SK-N-SH (cell line): ENCODE results near the gene DYNC1LI2. TPM values are rescaled to one million over a fixed set of nuclear protein-coding genes. Genes with fewer than 3 reads are reported as not detected.

Experiments used
- CTCF ChIA-PET: fragments of 300-600, 350-600 bp; formaldehyde crosslinking; extraction: SDS; loops from one replicate; lab custom pipeline; 2021; lab: Yijun Ruan, JAX
- POLR2A ChIA-PET: fragments of 350-600 bp; sonication (Branson Sonifier 250); formaldehyde crosslinking; extraction: SDS; loops from one replicate; lab custom pipeline; 2020; ENCODE audit warnings: antibody characterized with exemption, inconsistent platforms; lab: Yijun Ruan, JAX
- DNase-seq: peaks from one replicate; pipeline ENCODE4 v3.0.0; 2012
- H2AFZ ChIP-seq: fragments of 200-600 bp; sonication (generic); 2 replicates; pipeline ENCODE4 v1.8.1; 2016; ENCODE audit warnings: antibody characterized with exemption, mild to moderate bottlenecking, low read depth
- H3F3A ChIP-seq: fragments of 200-600 bp; sonication (generic); replicated peaks from 2 replicates; pipeline ENCODE3; 2016; ENCODE audit warnings: antibody characterized with exemption, mild to moderate bottlenecking; ENCODE audit not compliant: insufficient read depth
- H3K27ac ChIP-seq, 2 experiments: fragments of 200-500 bp in 1 of 2; fragments of 200-600 bp in 1 of 2; sonication (Bioruptor generic) in 1 of 2; sonication (generic), shearing (Covaris generic) in 1 of 2; 2 replicates each; pipeline versions ENCODE4 v1.5.1 to v1.6.1; 2014 to 2016; ENCODE audit warnings: low read depth in 2 of 2, inconsistent platforms in 1 of 2, low read length in 1 of 2, mild to moderate bottlenecking in 1 of 2, mixed read lengths in 1 of 2
- H3K27me3 ChIP-seq: fragments of 200-600 bp; sonication (generic), shearing (Covaris generic); 2 replicates; pipeline ENCODE4 v1.6.1; 2016; ENCODE audit warnings: mixed run types; ENCODE audit not compliant: insufficient read depth
- H3K36me3 ChIP-seq, 2 experiments: fragments of 200-500 bp in 1 of 2; fragments of 200-600 bp in 1 of 2; sonication (Bioruptor generic) in 1 of 2; sonication (generic) in 1 of 2; replicated peaks in 1 of 2; 2 replicates each; pipeline versions ENCODE3 to v1.5.1; 2014 to 2016; ENCODE audit warnings: low read length in 1 of 2, mild to moderate bottlenecking in 1 of 2; ENCODE audit not compliant: insufficient read depth in 2 of 2, control insufficient read depth in 1 of 2
- H3K4me1 ChIP-seq, 2 experiments: fragments of 200-500 bp in 1 of 2; fragments of 200-600 bp in 1 of 2; sonication (Bioruptor generic) in 1 of 2; sonication (generic), shearing (Covaris generic) in 1 of 2; 2 replicates each; pipeline versions ENCODE4 v1.5.1 to v1.6.1; 2014 to 2016; ENCODE audit warnings: low read depth in 1 of 2, low read length in 1 of 2, mixed run types in 1 of 2; ENCODE audit not compliant: insufficient read depth in 2 of 2, control insufficient read depth in 1 of 2
- H3K4me2 ChIP-seq: fragments of 200-600 bp; sonication (generic), shearing (Covaris generic); 2 replicates; pipeline ENCODE4 v1.6.1; 2017; ENCODE audit warnings: mixed run types
- H3K4me3 ChIP-seq, 2 experiments: fragments of 200-500 bp in 1 of 2; fragments of 200-600 bp in 1 of 2; sonication (Bioruptor generic) in 1 of 2; sonication (generic), shearing (Covaris generic) in 1 of 2; 2 replicates each; pipeline versions ENCODE4 v1.5.1 to v1.8.1; 2014 to 2016; ENCODE audit warnings: low read depth in 2 of 2, inconsistent platforms in 1 of 2, low read length in 1 of 2, mild to moderate bottlenecking in 1 of 2, mixed read lengths in 1 of 2, moderate library complexity in 1 of 2
- H3K79me2 ChIP-seq: fragments of 200-600 bp; sonication (generic); 2 replicates; pipeline ENCODE4 v1.8.1; 2017; ENCODE audit warnings: mild to moderate bottlenecking; ENCODE audit not compliant: insufficient read depth
- H3K9ac ChIP-seq: fragments of 200-600 bp; sonication (generic); 2 replicates; pipeline ENCODE4 v1.6.1; 2017; ENCODE audit warnings: mixed run types
- H3K9me2 ChIP-seq: fragments of 200-600 bp; sonication (generic); 2 replicates; pipeline ENCODE4 v1.6.1; 2017; ENCODE audit warnings: mixed run types
- H3K9me3 ChIP-seq: fragments of 200-600 bp; sonication (generic); 2 replicates; pipeline ENCODE4 v1.6.1; 2017; ENCODE audit warnings: mixed run types, mild to moderate bottlenecking, moderate library complexity
- H4K20me1 ChIP-seq: fragments of 200-600 bp; sonication (generic); 2 replicates; pipeline ENCODE4 v1.6.1; 2017; ENCODE audit warnings: mild to moderate bottlenecking, mixed run types; ENCODE audit not compliant: insufficient read depth
- CHD2 ChIP-seq: fragments of 150-350 bp; IDR thresholded peaks from 2 replicates; pipeline ENCODE4 v1.6.1; 2018; ENCODE audit warnings: low read length; ENCODE audit not compliant: partially characterized antibody
- EP300 ChIP-seq, 2 experiments: IDR thresholded peaks; 2 replicates each; pipeline versions ENCODE4 v1.4.0 to v1.6.1; 2012; ENCODE audit warnings: borderline replicate concordance in 1 of 2, low read depth in 1 of 2, low read length in 1 of 2
- FOSL2 ChIP-seq: IDR thresholded peaks from 2 replicates; pipeline ENCODE4 v1.4.0; 2012; ENCODE audit warnings: low read depth, mild to moderate bottlenecking, moderate library complexity, borderline replicate concordance
- FOXJ3 ChIP-seq: sonication (generic); formaldehyde crosslinking; IDR thresholded peaks from 2 replicates; pipeline ENCODE4 v1.5.1; 2020; ENCODE audit warnings: mild to moderate bottlenecking, missing genetic modification reagents
- FOXM1 ChIP-seq: IDR thresholded peaks from 2 replicates; pipeline ENCODE4 v1.4.0; 2012; ENCODE audit warnings: low read depth, mild to moderate bottlenecking
- GABPA ChIP-seq: IDR thresholded peaks from 2 replicates; pipeline ENCODE4 v1.4.0; 2012; ENCODE audit warnings: low read depth, mild to moderate bottlenecking
- NRF1 ChIP-seq: IDR thresholded peaks from 2 replicates; pipeline ENCODE4 v1.6.1; 2012; ENCODE audit warnings: low read depth, mild to moderate bottlenecking, low read length
- POLR2AphosphoS5 ChIP-seq: IDR thresholded peaks from 2 replicates; pipeline ENCODE4 v1.6.1; 2012; ENCODE audit warnings: low read depth, low read length
- RAD21 ChIP-seq: IDR thresholded peaks from 2 replicates; pipeline ENCODE4 v1.6.1; 2012; ENCODE audit warnings: mild to moderate bottlenecking, low read length
- RCOR1 ChIP-seq: fragments of 150-350 bp; IDR thresholded peaks from 2 replicates; pipeline ENCODE4 v1.6.1; 2017; ENCODE audit warnings: antibody characterized with exemption, low read length
- RXRA ChIP-seq: IDR thresholded peaks from 2 replicates; pipeline ENCODE4 v1.4.0; 2012; ENCODE audit warnings: low read depth, mild to moderate bottlenecking, borderline replicate concordance
- SMC3 ChIP-seq: IDR thresholded peaks from 2 replicates; pipeline ENCODE4 v1.6.1; 2012; ENCODE audit warnings: low read depth, low read length, improper control_type of control experiment
- TCF12 ChIP-seq: IDR thresholded peaks from 2 replicates; pipeline ENCODE4 v1.4.0; 2012
- USF1 ChIP-seq: IDR thresholded peaks from 2 replicates; pipeline ENCODE4 v1.4.0; 2012; ENCODE audit warnings: low read depth, borderline replicate concordance
- WGBS: methylation state at CpG from one replicate; pipeline ENCODE4 v1.1.6; 2017; ENCODE audit warnings: low lambda C conversion rate; 5-methylcytosine and 5-hydroxymethylcytosine counted together
- polyA plus RNA-seq, 3 experiments: library from polyadenylated mRNA; depleted of rRNA; stranded (reverse); fragments of >200 nt; gene quantifications; 2 replicates each; pipeline ENCODE4 v1.2.3, GENCODE V29; 2012
- TF ChIP-seq, protein P1 (sequence below): IDR thresholded peaks from 2 replicates; pipeline ENCODE4 v1.4.0; 2012; ENCODE audit warnings: low read depth, borderline replicate concordance
- TF ChIP-seq, protein P2 (sequence below): fragments of 200-600 bp; sonication (generic); IDR thresholded peaks from 2 replicates; pipeline ENCODE4 v1.6.1; 2017; ENCODE audit warnings: antibody characterized with exemption, mild to moderate bottlenecking, moderate library complexity

DYNC1LI2 gene
- polyA plus RNA-seq, 1 of the 3 experiments (the other 2 are of a cell fraction), result 33.1 TPM

DNA sequence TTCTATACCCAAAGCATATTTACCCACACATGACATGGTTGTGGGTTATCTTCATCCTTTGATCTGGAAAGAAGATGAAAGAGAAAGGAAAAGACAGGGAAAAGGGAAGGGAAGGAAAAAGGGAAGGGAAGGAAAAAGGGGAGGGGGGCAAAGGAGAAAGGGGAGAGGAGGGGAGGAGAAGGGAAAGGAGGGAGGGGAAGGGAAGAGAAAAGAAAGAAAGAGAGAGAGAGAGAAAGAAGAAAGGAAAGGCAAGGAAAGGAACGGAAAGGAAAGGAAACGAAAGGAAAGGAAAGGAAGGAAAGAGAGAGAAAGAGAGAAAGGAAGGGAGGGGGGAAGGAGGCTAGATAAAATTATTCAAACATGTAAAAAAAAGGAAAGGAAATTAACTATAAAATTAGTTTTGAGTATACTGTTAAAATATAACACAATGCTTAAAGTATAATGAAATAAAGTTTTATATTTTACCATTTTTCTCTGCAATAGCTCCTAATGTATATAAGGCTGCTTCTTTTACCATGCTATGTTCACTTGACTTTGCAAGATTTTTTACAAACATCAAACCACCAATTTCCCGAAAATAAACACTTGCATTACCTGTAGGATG lies 38.8 kb upstream of the DYNC1LI2 start:
- no peaks in the 10 kb centered on the region for H3K27me3 ChIP-seq
- H3K4me2 ChIP-seq, result no peak overlapping the region
- POLR2A ChIA-PET, result no interaction called here
- no peak for DNase-seq
- no peaks in the 10 kb centered on the region for H3K4me1 ChIP-seq
- 52% methylated on average over 3 of the region's 3 CpGs for WGBS
- H3K9ac ChIP-seq, result no peak overlapping the region
- H3K9me2 ChIP-seq, result no peaks in the 10 kb centered on the region
- H4K20me1 ChIP-seq, result no peaks in the 10 kb centered on the region
- H3K4me3 ChIP-seq, result no peak overlapping the region
- no peaks in the 10 kb centered on the region for H3K36me3 ChIP-seq
- H3K27ac ChIP-seq, result no peak overlapping the region
- no peaks in the 10 kb centered on the region for H3K9me3 ChIP-seq
- CTCF ChIA-PET, result no interaction called here
- H2AFZ ChIP-seq, result 0 out of 2 replicates have a peak overlapping the region, but pooled peaks have one; percentile 46
- H3F3A ChIP-seq, result no peaks in the 10 kb centered on the region
- no peak for TF ChIP-seq FOXM1
- TF ChIP-seq CHD2, result no peak
- TF ChIP-seq FOSL2, result no peak
- TF ChIP-seq EP300 (IDR thresholded peaks at IDR 0.05; ENCODE audit: borderline replicate concordance in 1 of 2, low read depth in 1 of 2, low read length in 1 of 2), result no peak
- no peak for TF ChIP-seq RXRA
- TF ChIP-seq FOXJ3 (CRISPR knock-in tag), result no peak
- TF ChIP-seq RAD21, result no peak
- TF ChIP-seq, protein P1, sequence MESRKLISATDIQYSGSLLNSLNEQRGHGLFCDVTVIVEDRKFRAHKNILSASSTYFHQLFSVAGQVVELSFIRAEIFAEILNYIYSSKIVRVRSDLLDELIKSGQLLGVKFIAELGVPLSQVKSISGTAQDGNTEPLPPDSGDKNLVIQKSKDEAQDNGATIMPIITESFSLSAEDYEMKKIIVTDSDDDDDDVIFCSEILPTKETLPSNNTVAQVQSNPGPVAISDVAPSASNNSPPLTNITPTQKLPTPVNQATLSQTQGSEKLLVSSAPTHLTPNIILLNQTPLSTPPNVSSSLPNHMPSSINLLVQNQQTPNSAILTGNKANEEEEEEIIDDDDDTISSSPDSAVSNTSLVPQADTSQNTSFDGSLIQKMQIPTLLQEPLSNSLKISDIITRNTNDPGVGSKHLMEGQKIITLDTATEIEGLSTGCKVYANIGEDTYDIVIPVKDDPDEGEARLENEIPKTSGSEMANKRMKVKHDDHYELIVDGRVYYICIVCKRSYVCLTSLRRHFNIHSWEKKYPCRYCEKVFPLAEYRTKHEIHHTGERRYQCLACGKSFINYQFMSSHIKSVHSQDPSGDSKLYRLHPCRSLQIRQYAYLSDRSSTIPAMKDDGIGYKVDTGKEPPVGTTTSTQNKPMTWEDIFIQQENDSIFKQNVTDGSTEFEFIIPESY, result no peak
- TF ChIP-seq POLR2AphosphoS5, result no peak
- no peak for TF ChIP-seq SMC3
- TF ChIP-seq GABPA, result no peak
- TF ChIP-seq, protein P2, sequence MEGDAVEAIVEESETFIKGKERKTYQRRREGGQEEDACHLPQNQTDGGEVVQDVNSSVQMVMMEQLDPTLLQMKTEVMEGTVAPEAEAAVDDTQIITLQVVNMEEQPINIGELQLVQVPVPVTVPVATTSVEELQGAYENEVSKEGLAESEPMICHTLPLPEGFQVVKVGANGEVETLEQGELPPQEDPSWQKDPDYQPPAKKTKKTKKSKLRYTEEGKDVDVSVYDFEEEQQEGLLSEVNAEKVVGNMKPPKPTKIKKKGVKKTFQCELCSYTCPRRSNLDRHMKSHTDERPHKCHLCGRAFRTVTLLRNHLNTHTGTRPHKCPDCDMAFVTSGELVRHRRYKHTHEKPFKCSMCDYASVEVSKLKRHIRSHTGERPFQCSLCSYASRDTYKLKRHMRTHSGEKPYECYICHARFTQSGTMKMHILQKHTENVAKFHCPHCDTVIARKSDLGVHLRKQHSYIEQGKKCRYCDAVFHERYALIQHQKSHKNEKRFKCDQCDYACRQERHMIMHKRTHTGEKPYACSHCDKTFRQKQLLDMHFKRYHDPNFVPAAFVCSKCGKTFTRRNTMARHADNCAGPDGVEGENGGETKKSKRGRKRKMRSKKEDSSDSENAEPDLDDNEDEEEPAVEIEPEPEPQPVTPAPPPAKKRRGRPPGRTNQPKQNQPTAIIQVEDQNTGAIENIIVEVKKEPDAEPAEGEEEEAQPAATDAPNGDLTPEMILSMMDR, result no peak
- no peak for TF ChIP-seq NRF1
- H3K79me2 ChIP-seq, result no peaks in the 10 kb centered on the region

GRCh38 chr16:66787427-66787826 lies 36.0 kb upstream of the DYNC1LI2 start:
- H3K27ac ChIP-seq, result no peak overlapping the region
- no peaks in the 10 kb centered on the region for H3K9me3 ChIP-seq
- no peaks in the 10 kb centered on the region for H3K4me1 ChIP-seq
- no peak overlapping the region for H3K4me2 ChIP-seq
- H3K27me3 ChIP-seq, result no peaks in the 10 kb centered on the region
- CTCF ChIA-PET, result no interaction called here
- 93% methylated on average over 2 of the region's 2 CpGs for whole genome bisulfite sequencing
- H3K79me2 ChIP-seq, result no peaks in the 10 kb centered on the region
- no peak overlapping the region for H3K4me3 ChIP-seq
- TF ChIP-seq RCOR1 (no peak), TCF12 (no peak), USF1 (no peak)
- TF ChIP-seq, all 33 proteins: peak for 0
- H3K9me2 ChIP-seq, result no peaks in the 10 kb centered on the region
- no peak for DNase-seq
- no peaks in the 10 kb centered on the region for H4K20me1 ChIP-seq
- no peak overlapping the region for H2AFZ ChIP-seq
- POLR2A ChIA-PET, result no interaction called here
- no peaks in the 10 kb centered on the region for H3K36me3 ChIP-seq
- no peaks in the 10 kb centered on the region for H3F3A ChIP-seq
- H3K9ac ChIP-seq, result no peak overlapping the region
